HCT116 (cell line): Measurements from ENCODE around the gene KCNJ1. TPM values are rescaled to one million over a fixed set of nuclear protein-coding genes. Genes with fewer than 3 reads are reported as not detected.

Source experiments
- ATAC-seq: fragments of 200-7000 bp; cut with Tn5 transposase; 2 replicates; pipeline ENCODE4 v1.9.1; 2020; ENCODE audit warnings: mild to moderate bottlenecking, moderate library complexity
- BruUV-seq: library from RNA; stranded (reverse); fragments of 400-500 nt; replicated peaks from 2 replicates; lab custom pipeline; 2021; lab: Mats Ljungman, UMichigan
- CTCF ChIA-PET: fragments of 300-600 bp; sonication (Branson Sonifier 250); formaldehyde crosslinking; loops from one replicate; lab custom pipeline; 2021; ENCODE audit warnings: antibody characterized with exemption; lab: Charles Lee
- POLR2A ChIA-PET: fragments of 300-600, 350-600 bp; sonication (Branson Sonifier 250); formaldehyde crosslinking; loops from one replicate; lab custom pipeline; 2021; ENCODE audit warnings: antibody characterized with exemption; lab: Charles Lee
- RAD21 ChIA-PET, 2 experiments: fragments of 300-600 bp; sonication (Branson Sonifier 250); formaldehyde crosslinking; loops; one replicate each; lab custom pipeline; 2023; ENCODE audit warnings: low total read pairs in 2 of 2; ENCODE audit not compliant: uncharacterized antibody in 2 of 2, unreplicated experiment in 2 of 2, low non-redundant PET in 1 of 2; lab: Charles Lee
- DNase-seq: peaks from one replicate; pipeline ENCODE4 v3.0.0-alpha.2; 2010; ENCODE audit warnings: low read depth, low spot score
- H2AFZ ChIP-seq: fragments of 200-600 bp; shearing (Covaris generic), sonication (generic); 2 replicates; pipeline ENCODE4 v1.6.1; 2017; ENCODE audit warnings: low read depth, mixed run types, mixed read lengths, antibody characterized with exemption, low read length; ENCODE audit not compliant: poor library complexity, severe bottlenecking
- H3K27ac ChIP-seq: 2 replicates; pipeline ENCODE4 v1.5.1; 2012; ENCODE audit warnings: low read depth, low read length
- H3K27me3 ChIP-seq: fragments of 200-600 bp; sonication (generic); 2 replicates; pipeline ENCODE4 v1.6.1; 2016; ENCODE audit warnings: mixed run types, low read length, mixed read lengths; ENCODE audit not compliant: insufficient read depth
- H3K36me3 ChIP-seq, 2 experiments: fragments of 200-500 bp in 1 of 2; fragments of 200-600 bp in 1 of 2; sonication (Bioruptor generic) in 1 of 2; sonication (generic) in 1 of 2; 2 replicates each; pipeline versions ENCODE4 v1.5.1 to v1.6.1; 2014 to 2016; ENCODE audit warnings: low read length in 2 of 2, inconsistent platforms in 1 of 2, mixed read lengths in 1 of 2, mixed run types in 1 of 2; ENCODE audit not compliant: insufficient read depth in 2 of 2, control insufficient read depth in 1 of 2
- H3K4me1 ChIP-seq, 2 experiments: fragments of 200-600 bp in 1 of 2; sonication (generic) in 1 of 2; 2 replicates each; pipeline versions ENCODE4 v1.5.1 to v1.6.1; 2012 to 2017; ENCODE audit warnings: low read length in 2 of 2, inconsistent platforms in 1 of 2, mild to moderate bottlenecking in 1 of 2, mixed read lengths in 1 of 2, mixed run types in 1 of 2, moderate library complexity in 1 of 2; ENCODE audit not compliant: insufficient read depth in 2 of 2, control insufficient read depth in 1 of 2
- H3K4me2 ChIP-seq: fragments of 200-600 bp; sonication (generic); 2 replicates; pipeline ENCODE4 v1.6.1; 2017; ENCODE audit warnings: mixed run types, low read length, mixed read lengths
- H3K4me3 ChIP-seq, 2 experiments: fragments of 200-600 bp in 1 of 2; sonication (generic) in 1 of 2; replicated peaks in 1 of 2; 2 replicates each; pipeline ENCODE4 v1.5.1; 2011 to 2016; ENCODE audit warnings: low read length in 2 of 2, control low read depth in 1 of 2, low read depth in 1 of 2, mild to moderate bottlenecking in 1 of 2, mixed read lengths in 1 of 2, mixed run types in 1 of 2
- H3K79me2 ChIP-seq: fragments of 200-600 bp; sonication (generic); 2 replicates; pipeline ENCODE4 v1.6.1; 2017; ENCODE audit warnings: mild to moderate bottlenecking, mixed run types, low read length, moderate library complexity, mixed read lengths; ENCODE audit not compliant: insufficient read depth
- H3K9ac ChIP-seq: fragments of 200-600 bp; sonication (generic); 2 replicates; pipeline ENCODE4 v1.6.1; 2016; ENCODE audit warnings: low read length, mixed read lengths
- H3K9me2 ChIP-seq: fragments of 200-600 bp; sonication (generic), shearing (Covaris generic); 2 replicates; pipeline ENCODE4 v1.6.1; 2017; ENCODE audit warnings: mixed run types, mild to moderate bottlenecking, moderate library complexity; ENCODE audit not compliant: insufficient read depth
- H3K9me3 ChIP-seq, 2 experiments: fragments of 200-500 bp in 1 of 2; fragments of 200-600 bp in 1 of 2; sonication (Bioruptor generic) in 1 of 2; sonication (generic) in 1 of 2; 2 replicates each; pipeline ENCODE4 v1.6.1; 2014 to 2017; ENCODE audit warnings: low read length in 2 of 2, mixed read lengths in 2 of 2, inconsistent platforms in 1 of 2, low read depth in 1 of 2, mild to moderate bottlenecking in 1 of 2, mixed run types in 1 of 2, moderate library complexity in 1 of 2; ENCODE audit not compliant: control insufficient read depth in 1 of 2, insufficient read depth in 1 of 2
- H4K20me1 ChIP-seq: fragments of 200-600 bp; sonication (generic), shearing (Covaris generic); 2 replicates; pipeline ENCODE4 v1.6.1; 2017; ENCODE audit warnings: mixed run types, mild to moderate bottlenecking, moderate library complexity; ENCODE audit not compliant: insufficient read depth
- ATF3 ChIP-seq: IDR thresholded peaks from 2 replicates; pipeline ENCODE4 v1.6.1; 2012
- EGR1 ChIP-seq: IDR thresholded peaks from 2 replicates; pipeline ENCODE4 v1.6.1; 2012; ENCODE audit warnings: low read depth
- ELF1 ChIP-seq: IDR thresholded peaks from 2 replicates; pipeline ENCODE4 v1.6.1; 2012; ENCODE audit warnings: low read depth, borderline replicate concordance
- EZH2 ChIP-seq: fragments of 200-600 bp; sonication (generic); IDR thresholded peaks from 2 replicates; pipeline ENCODE4 v1.6.1; 2017; ENCODE audit warnings: antibody characterized with exemption, mixed run types
- EZH2phosphoT487 ChIP-seq: fragments of 200-600 bp; IDR thresholded peaks from 2 replicates; pipeline ENCODE4 v1.6.1; 2018; ENCODE audit warnings: antibody characterized with exemption, borderline replicate concordance
- JUND ChIP-seq: IDR thresholded peaks from 2 replicates; pipeline ENCODE4 v1.6.1; 2012
- MAX ChIP-seq: IDR thresholded peaks from 2 replicates; pipeline ENCODE4 v1.6.1; 2012
- POLR2A ChIP-seq: IDR thresholded peaks from 2 replicates; pipeline ENCODE4 v1.7.0; 2011; ENCODE audit warnings: borderline replicate concordance; ENCODE audit not compliant: insufficient read depth, insufficient read length; ENCODE audit errors: extremely low read depth
- POLR2AphosphoS5 ChIP-seq: IDR thresholded peaks from 2 replicates; pipeline ENCODE4 v1.6.1; 2011; ENCODE audit warnings: mild to moderate bottlenecking, low read depth, low read length, moderate library complexity
- RAD21 ChIP-seq: IDR thresholded peaks from 2 replicates; pipeline ENCODE4 v1.6.1; 2012; ENCODE audit warnings: low read depth, mild to moderate bottlenecking
- SIN3A ChIP-seq: IDR thresholded peaks from 2 replicates; pipeline ENCODE4 v1.6.1; 2012; ENCODE audit warnings: low read depth
- SP1 ChIP-seq: IDR thresholded peaks from 2 replicates; pipeline ENCODE4 v1.6.1; 2012; ENCODE audit warnings: low read depth
- SRF ChIP-seq: IDR thresholded peaks from 2 replicates; pipeline ENCODE4 v1.6.1; 2012; ENCODE audit warnings: low read depth
- TCF7L2 ChIP-seq: IDR thresholded peaks from 2 replicates; pipeline ENCODE4 v1.7.0; 2011; ENCODE audit warnings: borderline replicate concordance, inconsistent platforms; ENCODE audit not compliant: insufficient read depth, insufficient read length; ENCODE audit errors: extremely low read depth
- YY1 ChIP-seq: IDR thresholded peaks from 2 replicates; pipeline ENCODE4 v1.6.1; 2011; ENCODE audit warnings: low read length, low read depth, moderate library complexity, mild to moderate bottlenecking; ENCODE audit not compliant: insufficient replicate concordance; ENCODE audit errors: extremely low read depth
- ZBTB33 ChIP-seq: IDR thresholded peaks from 2 replicates; pipeline ENCODE4 v1.6.1; 2011; ENCODE audit warnings: mild to moderate bottlenecking, low read length, moderate library complexity; ENCODE audit not compliant: insufficient replicate concordance; ENCODE audit errors: extremely low read depth
- ZFX ChIP-seq: fragments of 450-650 bp; IDR thresholded peaks from 2 replicates; pipeline ENCODE4 v1.6.1; 2017
- ZNF274 ChIP-seq: fragments of 200-500 bp; sonication (Bioruptor generic); IDR thresholded peaks from 2 replicates; pipeline ENCODE4 v1.6.1; 2014; ENCODE audit warnings: mild to moderate bottlenecking, low read depth, low read length, inconsistent platforms
- intact Hi-C: fragments of 100-400 bp; cut with micrococcal nuclease; formaldehyde crosslinking; loops from 2 replicates; pipeline ENCODE4 v1.10.0; 2022
- total RNA-seq: library from RNA; stranded (reverse); gene quantifications from one replicate; pipeline ENCODE4 v1.2.1, GENCODE V29; 2021; ENCODE audit not compliant: unreplicated experiment

The KCNJ1 gene
- total RNA-seq, 1 experiment from 2014 or later: 0.15 TPM

GRCh38 chr11:128916037-128916572, 49.0 kb upstream of the KCNJ1 start:
- POLR2A ChIA-PET: no interaction called here
- H3K79me2 ChIP-seq: no peaks in the 10 kb centered on the region
- no peak for TF ChIP-seq EZH2
- TF ChIP-seq JUND: no peak
- no peak for TF ChIP-seq POLR2AphosphoS5
- no peak for TF ChIP-seq YY1
- TF ChIP-seq EGR1: no peak
- TF ChIP-seq ZFX: no peak
- TF ChIP-seq POLR2A: no peak
- TF ChIP-seq, all 23 proteins: peak for 0
- H3K36me3 ChIP-seq: no peaks in the 10 kb centered on the region
- no peak overlapping the region for H2AFZ ChIP-seq
- DNase-seq (no peak), ATAC-seq (no peak)
- H3K27ac ChIP-seq: no peak overlapping the region
- no peak overlapping the region for H3K9ac ChIP-seq
- ChIA-PET RAD21 (no interaction called here), CTCF (no interaction called here)
- no peaks in the 10 kb centered on the region for H3K9me3 ChIP-seq
- intact Hi-C loops: no loop called here
- H4K20me1 ChIP-seq: no peaks in the 10 kb centered on the region
- no peaks in the 10 kb centered on the region for H3K4me1 ChIP-seq
- H3K27me3 ChIP-seq: no peaks in the 10 kb centered on the region
- no TSS peak for BruUV-seq
- H3K4me2 ChIP-seq: no peak overlapping the region
- H3K9me2 ChIP-seq: no peaks in the 10 kb centered on the region
- H3K4me3 ChIP-seq: no peak overlapping the region

GRCh38 chr11:128915149-128915521, 48.0 kb upstream of the KCNJ1 start:
- CTCF ChIA-PET: no interaction called here
- ATAC-seq: no peak
- no peak for TF ChIP-seq JUND
- TF ChIP-seq ZNF274: no peak
- no peak for TF ChIP-seq ZFX
- no peak for TF ChIP-seq SRF
- no peak for TF ChIP-seq SP1
- TF ChIP-seq MAX: no peak
- TF ChIP-seq YY1: no peak
- no peak for TF ChIP-seq ATF3
- no peak for TF ChIP-seq SIN3A
- no peak for TF ChIP-seq EZH2phosphoT487
- no peak for TF ChIP-seq POLR2AphosphoS5
- TF ChIP-seq ZBTB33: no peak
- TF ChIP-seq TCF7L2: no peak
- no peak for TF ChIP-seq RAD21
- no peak for TF ChIP-seq POLR2A
- no peak for TF ChIP-seq EZH2
- no peak for TF ChIP-seq ELF1
- no peak for TF ChIP-seq EGR1
- Histone ChIP-seq H3K27me3 (no peaks in the 10 kb centered on the region), H2AFZ (no peak overlapping the region), H3K27ac (no peak overlapping the region), H3K4me2 (no peak overlapping the region), H3K9me3 (no peaks in the 10 kb centered on the region), H3K4me3 (no peak overlapping the region), H3K9ac (no peak overlapping the region), H3K9me2 (no peaks in the 10 kb centered on the region), H3K79me2 (no peaks in the 10 kb centered on the region), H3K36me3 (no peaks in the 10 kb centered on the region), H4K20me1 (no peaks in the 10 kb centered on the region), H3K4me1 (no peaks in the 10 kb centered on the region)
- RAD21 ChIA-PET: no interaction called here
- no TSS peak for BruUV-seq
- POLR2A ChIA-PET: no interaction called here
- DNase-seq: no peak
- intact Hi-C loops: no loop called here
